Stimulated activated CD8-positive, alpha-beta memory T cell treated with anti-CD3 and anti-CD28 coated beads, Interleukin-4, amount 100 ng/mL, for 1 hour (primary cell): ENCODE data around the gene TMEM255B.
"Not testable (repeated sequence)": the region's sequence is repeated elsewhere in the genome, so short reads cannot be mapped to it uniquely, and the experiment has no call there.

Source experiments
- DNase-seq, 2 donors: peaks; one replicate each; pipeline ENCODE4 v3.0.0-alpha.2; 2020; ENCODE audit warnings: low read depth in 2 of 2, low spot score in 1 of 2

Gene TMEM255B

GRCh38 chr13:113785051-113786010 is 26.3 kb downstream of the TMEM255B start:
- DNase-seq: no peak

- no peak for DNase-seq
These were observed 27.3 kb downstream of the TMEM255B start for GRCh38 chr13:113786262-113786841.

- no peak for DNase-seq
These were observed 28.7 kb downstream of the TMEM255B start for GRCh38 chr13:113787694-113788093.

- DNase-seq: no peak
These were observed 29.5 kb downstream of the TMEM255B start for GRCh38 chr13:113788413-113789135.

DNA sequence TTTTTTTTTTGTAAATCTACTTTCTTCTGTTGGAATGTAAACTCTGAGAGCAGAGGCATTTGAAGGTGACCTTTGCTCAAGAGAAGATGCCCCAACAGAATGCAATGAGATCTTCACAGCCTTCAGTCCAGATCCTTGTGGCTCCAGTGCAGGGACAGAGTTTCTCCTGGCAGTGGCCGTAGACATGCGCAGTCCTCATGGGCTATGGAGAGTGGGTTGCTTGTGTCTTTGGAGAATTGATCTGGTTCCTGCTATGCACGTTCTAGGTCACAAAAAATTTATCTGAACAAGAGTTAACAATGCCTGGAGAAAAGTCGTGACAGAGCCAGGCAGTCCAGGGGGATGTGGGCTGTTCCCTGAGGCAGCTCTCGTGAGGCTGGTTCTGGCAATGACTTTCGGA is 30.1 kb downstream of the TMEM255B start:
- DNase-seq: no peak

DNA sequence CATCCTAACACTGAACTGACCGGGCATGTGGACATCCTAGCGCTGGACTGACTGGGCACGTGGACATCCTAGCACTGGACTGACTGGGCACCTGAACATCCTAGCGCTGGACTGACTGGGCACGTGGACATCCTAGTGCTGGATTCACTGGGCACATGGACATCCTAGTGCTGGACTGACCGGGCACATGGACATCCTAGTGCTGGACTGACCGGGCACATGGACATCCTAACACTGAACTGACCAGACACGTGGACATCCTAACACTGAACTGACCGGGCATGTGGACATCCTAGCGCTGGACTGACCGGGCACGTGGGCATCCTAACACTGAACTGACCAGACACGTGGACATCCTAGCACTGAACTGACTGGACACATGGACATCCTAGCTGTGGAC is 30.9 kb downstream of the TMEM255B start:
- not testable (repeated sequence) for DNase-seq

- no peak for DNase-seq
These were observed 32.2 kb downstream of the TMEM255B start for GRCh38 chr13:113791226-113791625.

DNA sequence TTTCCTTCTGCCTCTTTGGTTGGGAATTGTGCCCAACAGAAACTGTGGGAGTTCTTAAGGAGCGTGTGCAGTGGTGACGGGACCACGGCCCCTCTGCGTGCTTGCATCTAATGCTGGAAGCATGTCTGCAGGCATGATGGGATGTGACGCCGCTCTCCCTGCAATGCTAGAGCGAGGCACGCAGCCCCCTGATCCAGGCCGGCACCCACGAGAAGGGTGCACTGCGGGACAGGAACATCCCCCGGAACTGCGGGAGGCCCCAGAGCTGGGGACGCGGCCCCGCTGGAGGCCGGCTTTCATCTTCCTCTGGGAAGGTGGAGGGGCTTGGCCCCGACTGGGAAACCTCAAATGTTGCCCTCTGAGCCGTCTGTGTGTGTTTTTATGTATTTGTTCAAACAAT is 32.7 kb downstream of the TMEM255B start:
- DNase-seq: no peak

GRCh38 chr13:113792236-113792770 is 33.3 kb downstream of the TMEM255B start:
- DNase-seq: no peak

- no peak for DNase-seq
These were observed 34.1 kb downstream of the TMEM255B start for GRCh38 chr13:113792886-113793717.

DNA sequence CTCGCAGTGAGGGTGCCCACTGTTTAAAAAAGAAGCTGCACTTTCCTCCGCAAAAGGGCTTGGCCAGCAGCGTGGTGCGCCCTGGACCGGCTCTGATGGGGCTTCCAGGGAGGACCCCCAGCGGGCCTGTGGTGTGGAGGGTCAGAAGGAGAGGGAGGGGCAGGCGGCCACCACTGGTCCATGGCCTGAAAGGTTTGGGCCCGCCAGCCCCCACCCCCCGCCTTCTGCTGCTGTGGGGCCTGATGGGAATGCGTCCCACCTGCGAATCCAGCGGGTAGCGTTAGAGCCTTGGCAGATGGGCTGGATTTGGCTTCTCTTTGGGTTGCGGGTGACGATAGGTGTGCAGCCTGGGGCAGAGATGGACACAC is 34.7 kb downstream of the TMEM255B start:
- DNase-seq: no peak

DNA sequence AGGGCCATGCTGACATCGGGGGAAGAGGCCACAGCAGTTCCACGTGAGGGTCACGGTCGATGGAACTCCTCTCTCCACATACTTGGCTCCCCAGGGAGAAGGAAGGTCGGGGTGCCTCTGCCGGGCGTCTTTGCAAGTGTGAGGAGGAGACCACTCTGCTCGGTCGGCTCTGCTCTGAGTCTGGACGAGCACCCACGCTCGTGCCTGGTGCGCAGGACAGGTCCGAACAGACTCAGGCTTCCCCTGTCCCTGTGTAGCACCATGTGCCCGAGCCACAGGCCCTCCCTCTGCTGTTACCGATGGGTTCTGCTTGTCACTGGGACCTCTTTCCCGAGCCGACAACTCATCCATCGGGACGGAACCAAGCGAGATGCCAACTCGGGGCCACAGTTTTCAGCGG is 35.1 kb downstream of the TMEM255B start:
- no peak for DNase-seq

DNA sequence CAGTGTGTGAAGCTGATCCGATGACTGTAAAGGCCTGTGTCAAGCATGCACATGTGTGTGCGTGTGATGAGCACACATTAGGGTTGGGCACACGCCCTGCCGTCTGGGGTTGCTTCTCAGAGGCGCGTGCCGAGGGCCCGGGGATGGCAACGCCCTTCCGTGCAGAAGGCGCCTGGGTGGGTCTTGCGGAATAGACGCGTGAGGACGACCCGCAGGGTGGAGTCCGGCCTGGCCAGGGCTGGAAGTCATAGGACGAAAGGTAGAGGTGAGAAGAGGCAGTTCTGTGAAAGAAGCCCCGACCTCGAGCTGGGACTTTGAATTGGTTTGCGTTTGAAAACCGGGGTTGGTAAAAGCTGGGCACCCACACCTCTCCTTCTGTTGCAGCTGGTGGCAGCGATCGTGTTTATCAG is 35.7 kb downstream of the TMEM255B start:
- no peak for DNase-seq

GRCh38 chr13:113795362-113795761 is 36.3 kb downstream of the TMEM255B start:
- not testable (repeated sequence) for DNase-seq

DNA sequence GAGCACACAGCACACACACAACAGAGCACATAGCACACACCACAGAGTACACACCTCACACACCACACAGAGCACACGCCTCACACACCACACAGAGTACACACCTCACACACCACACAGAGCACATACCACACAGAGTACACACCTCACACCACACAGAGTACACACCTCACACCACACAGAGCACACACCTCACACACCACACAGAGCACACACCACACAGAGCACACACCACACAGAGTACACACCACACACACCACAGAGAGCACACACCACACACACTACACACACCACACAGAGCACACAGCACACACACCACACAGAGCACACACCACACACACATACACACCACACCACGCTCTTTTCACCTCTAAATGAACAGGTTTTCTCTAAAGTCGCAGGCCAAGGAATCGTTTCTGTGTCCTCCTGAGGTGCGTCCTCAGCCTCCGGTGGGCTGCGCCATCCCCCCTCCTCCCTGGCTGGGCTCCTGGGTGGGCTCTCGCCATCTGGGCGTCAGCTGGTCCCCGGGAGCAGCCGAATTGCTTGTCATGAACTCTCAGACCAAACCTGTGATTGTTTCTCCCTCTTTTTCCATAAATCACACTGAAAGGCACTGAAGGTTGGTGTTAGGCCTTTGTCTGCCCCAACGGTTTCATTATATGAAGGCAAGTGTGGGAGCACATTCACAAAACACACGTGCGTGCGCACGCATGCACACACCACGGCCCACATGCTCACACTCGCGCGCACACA is 37.4 kb downstream of the TMEM255B start:
- DNase-seq: no peak

DNA sequence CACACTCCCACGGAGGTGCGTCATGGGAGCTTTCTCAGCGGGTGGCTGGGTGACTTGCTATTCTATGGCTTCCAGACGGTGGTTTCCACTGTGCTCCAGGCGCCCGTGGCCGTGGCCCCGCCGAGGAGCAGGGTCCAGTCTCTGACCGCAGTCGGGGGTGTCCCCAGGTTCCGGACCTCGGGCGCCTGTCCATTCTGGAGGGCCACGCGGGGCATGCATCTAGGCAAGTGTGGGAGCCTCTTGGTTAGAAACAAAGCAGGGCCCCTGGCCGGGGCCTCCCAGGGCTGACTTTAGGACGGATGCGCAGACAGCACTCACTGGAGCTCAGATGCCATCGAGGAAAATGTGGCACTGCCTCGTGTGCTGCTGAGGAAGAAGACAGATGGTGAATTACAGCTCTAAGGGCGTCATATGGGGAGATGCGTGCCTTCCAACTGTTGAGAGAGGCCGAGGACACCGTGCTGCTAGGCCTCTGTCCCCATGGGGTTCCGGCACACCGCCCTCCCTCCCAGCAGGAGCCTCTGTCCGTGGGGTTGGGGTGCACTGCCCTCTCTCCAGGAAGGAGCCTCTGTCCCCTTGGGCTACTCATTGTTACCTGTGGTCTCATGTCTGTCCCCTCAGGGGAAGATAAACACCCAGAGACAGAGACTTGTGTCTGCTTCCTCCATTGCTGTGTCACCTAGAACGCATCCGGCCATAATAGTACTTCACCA is 38.1 kb downstream of the TMEM255B start:
- DNase-seq: no peak

- DNase-seq: no peak
These were observed 39.3 kb downstream of the TMEM255B start for GRCh38 chr13:113798200-113798811.

- no peak for DNase-seq
These were observed 41.5 kb downstream of the TMEM255B start for GRCh38 chr13:113800576-113800926.
